BJ (cell line): ENCODE data around the gene REP15. TPM values are rescaled to one million over a fixed set of nuclear protein-coding genes. Genes with fewer than 3 reads are reported as not detected.

Experiments used
- CTCF ChIA-PET: fragments of 350-600 bp; formaldehyde crosslinking; extraction: SDS; loops from one replicate; lab custom pipeline; 2021; ENCODE audit warnings: antibody characterized with exemption, inconsistent platforms; lab: Yijun Ruan, JAX
- POLR2A ChIA-PET: fragments of 300-600 bp; sonication (Branson Sonifier 250); formaldehyde crosslinking; extraction: SDS; loops from one replicate; lab custom pipeline; 2021; ENCODE audit warnings: antibody characterized with exemption; lab: Charles Lee
- DNase-seq: peaks from one replicate; pipeline ENCODE4 v3.0.0-alpha.2; 2011; ENCODE audit warnings: low read depth
- H3K27me3 ChIP-seq: 2 replicates; pipeline ENCODE4 v1.6.0; 2011; ENCODE audit warnings: low read length; ENCODE audit not compliant: control insufficient read depth, insufficient read depth
- H3K36me3 ChIP-seq: 2 replicates; pipeline ENCODE4 v1.5.1; 2011; ENCODE audit warnings: low read length; ENCODE audit not compliant: control insufficient read depth, insufficient read depth
- H3K4me3 ChIP-seq: 2 replicates; pipeline ENCODE4 v1.5.1; 2011; ENCODE audit warnings: low read depth, mild to moderate bottlenecking, control low read depth, low read length
- polyA plus RNA-seq: library from polyadenylated mRNA; depleted of rRNA; stranded (reverse); fragments of >200 nt; gene quantifications from 2 replicates; pipeline ENCODE4 v1.2.3, GENCODE V29; 2011
- TF ChIP-seq, protein P1 (sequence below): IDR thresholded peaks from 2 replicates; pipeline ENCODE4 v1.5.1; 2011; ENCODE audit warnings: low read depth, mild to moderate bottlenecking, control low read depth, inconsistent platforms, low read length, moderate library complexity; ENCODE audit not compliant: insufficient read depth

The REP15 gene
- polyA plus RNA-seq, 1 experiment = 0.63 TPM

DNA sequence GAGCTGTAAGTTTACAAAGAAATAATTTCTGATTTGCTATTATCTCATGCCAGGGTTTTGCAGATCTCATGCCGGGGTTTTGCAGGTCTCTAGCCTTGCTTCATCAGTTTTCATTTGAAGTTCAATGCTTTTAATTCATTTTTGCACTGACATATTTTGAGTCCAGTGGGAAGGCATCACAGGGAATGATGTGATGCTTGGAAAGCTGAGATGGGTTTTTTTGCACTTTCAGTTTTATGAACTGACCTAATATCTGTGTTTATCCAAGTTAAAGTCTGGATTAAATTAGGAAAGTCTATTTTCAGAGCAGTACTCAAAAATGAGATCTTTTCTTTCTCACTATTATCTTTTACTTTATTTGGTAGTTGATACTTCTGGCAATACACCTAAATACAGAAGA, 23.6 kb upstream of the REP15 start:
- Histone ChIP-seq H3K27me3 (no peaks in the 10 kb centered on the region), H3K36me3 (peaks cover 13% of the 10 kb centered on the region), H3K4me3 (no peak overlapping the region)
- POLR2A ChIA-PET = no interaction called here
- no peak for DNase-seq
- TF ChIP-seq, protein P1, sequence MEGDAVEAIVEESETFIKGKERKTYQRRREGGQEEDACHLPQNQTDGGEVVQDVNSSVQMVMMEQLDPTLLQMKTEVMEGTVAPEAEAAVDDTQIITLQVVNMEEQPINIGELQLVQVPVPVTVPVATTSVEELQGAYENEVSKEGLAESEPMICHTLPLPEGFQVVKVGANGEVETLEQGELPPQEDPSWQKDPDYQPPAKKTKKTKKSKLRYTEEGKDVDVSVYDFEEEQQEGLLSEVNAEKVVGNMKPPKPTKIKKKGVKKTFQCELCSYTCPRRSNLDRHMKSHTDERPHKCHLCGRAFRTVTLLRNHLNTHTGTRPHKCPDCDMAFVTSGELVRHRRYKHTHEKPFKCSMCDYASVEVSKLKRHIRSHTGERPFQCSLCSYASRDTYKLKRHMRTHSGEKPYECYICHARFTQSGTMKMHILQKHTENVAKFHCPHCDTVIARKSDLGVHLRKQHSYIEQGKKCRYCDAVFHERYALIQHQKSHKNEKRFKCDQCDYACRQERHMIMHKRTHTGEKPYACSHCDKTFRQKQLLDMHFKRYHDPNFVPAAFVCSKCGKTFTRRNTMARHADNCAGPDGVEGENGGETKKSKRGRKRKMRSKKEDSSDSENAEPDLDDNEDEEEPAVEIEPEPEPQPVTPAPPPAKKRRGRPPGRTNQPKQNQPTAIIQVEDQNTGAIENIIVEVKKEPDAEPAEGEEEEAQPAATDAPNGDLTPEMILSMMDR = no peak
- CTCF ChIA-PET = interaction anchor here (0.9 kb wide), 1 partner anchor 10 kb away, joined by 3 read pairs; no protein-coding TSS in a partner anchor

DNA sequence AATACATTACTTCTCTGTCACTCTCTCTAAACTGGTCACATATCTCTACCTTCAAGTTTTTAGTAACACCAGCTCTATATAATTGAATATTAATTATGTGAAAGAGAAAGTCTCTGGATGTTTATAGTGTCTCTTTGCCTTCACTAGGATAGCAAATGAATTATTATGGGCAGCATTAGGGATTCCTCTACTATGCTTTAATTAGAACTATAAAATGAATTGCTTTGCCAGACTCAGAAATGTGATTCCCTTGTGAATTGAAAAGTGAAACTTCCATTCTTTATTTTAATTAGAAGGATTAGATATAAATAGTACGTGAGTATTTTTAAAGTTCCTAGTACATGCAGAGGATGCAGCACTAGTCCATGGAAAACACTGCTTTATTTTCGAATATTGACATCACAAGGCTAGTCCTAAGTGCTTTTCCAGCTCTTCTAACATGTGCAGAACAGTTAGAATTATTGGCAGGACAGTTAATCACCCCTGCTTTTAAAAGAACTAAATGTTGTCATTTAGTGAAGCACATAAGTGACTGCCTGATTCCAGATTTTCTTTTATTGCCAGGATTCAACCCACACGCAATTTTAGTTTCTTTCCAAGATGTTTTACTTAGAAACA, 23.0 kb upstream of the REP15 start:
- no peak for DNase-seq
- TF ChIP-seq, protein P1 = no peak
- POLR2A ChIA-PET = no interaction called here
- no peak overlapping the region for H3K4me3 ChIP-seq
- H3K27me3 ChIP-seq = no peaks in the 10 kb centered on the region
- H3K36me3 ChIP-seq = peaks cover 8% of the 10 kb centered on the region
- CTCF ChIA-PET = interaction anchor here (0.9 to 1.3 kb wide), 2 partner anchors 9 to 11 kb away, joined by 3 read pairs; no protein-coding TSS in a partner anchor

DNA sequence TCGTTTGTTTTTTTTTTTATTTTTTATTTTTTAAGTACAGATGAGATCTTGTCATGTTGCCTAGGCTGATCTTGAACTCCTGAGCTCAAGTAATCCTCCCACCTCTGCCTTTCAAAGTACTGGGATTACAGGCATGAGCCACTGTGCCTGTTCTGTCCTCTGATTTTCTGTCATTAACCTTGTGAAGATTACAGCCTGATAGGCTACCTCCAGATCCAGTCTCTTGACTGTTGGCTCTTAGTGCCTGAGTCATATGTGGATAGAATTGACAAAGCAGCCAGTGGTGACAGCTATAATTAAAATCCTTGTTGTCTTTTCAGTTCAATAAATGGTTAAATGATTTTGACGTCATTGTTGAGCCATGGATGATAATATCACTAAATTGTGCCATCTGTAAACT, 21.3 kb upstream of the REP15 start:
- peaks cover 9% of the 10 kb centered on the region for H3K36me3 ChIP-seq
- CTCF ChIA-PET = no interaction called here
- no peak for DNase-seq
- no peaks in the 10 kb centered on the region for H3K27me3 ChIP-seq
- TF ChIP-seq, protein P1 = no peak
- POLR2A ChIA-PET = no interaction called here
- H3K4me3 ChIP-seq = no peak overlapping the region

DNA sequence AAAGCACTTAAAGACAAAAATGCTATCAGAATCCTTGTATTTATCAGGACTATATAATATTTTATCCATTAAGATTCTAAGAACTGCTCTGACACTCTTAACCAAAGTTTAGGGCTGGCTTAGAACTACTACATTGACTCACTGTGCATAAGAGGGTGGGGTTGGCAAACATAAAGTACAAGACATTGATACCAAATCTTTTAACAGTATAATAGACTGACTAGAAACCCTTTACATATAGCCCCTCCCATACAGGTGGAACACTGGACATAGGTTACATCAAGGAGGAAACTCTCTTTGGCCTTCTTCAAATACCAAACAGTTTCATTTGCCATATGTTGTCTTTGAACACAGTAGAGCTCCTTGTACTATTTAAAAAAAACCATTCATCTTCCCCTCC, 15.6 kb upstream of the REP15 start:
- Histone ChIP-seq H3K36me3 (peaks cover 13% of the 10 kb centered on the region), H3K27me3 (no peaks in the 10 kb centered on the region), H3K4me3 (no peak overlapping the region)
- no peak for DNase-seq
- TF ChIP-seq, protein P1 = no peak
- POLR2A ChIA-PET = no interaction called here
- CTCF ChIA-PET = interaction anchor here (0.5 kb wide), 1 partner anchor 22 kb away, joined by 3 read pairs; no protein-coding TSS in a partner anchor

DNA sequence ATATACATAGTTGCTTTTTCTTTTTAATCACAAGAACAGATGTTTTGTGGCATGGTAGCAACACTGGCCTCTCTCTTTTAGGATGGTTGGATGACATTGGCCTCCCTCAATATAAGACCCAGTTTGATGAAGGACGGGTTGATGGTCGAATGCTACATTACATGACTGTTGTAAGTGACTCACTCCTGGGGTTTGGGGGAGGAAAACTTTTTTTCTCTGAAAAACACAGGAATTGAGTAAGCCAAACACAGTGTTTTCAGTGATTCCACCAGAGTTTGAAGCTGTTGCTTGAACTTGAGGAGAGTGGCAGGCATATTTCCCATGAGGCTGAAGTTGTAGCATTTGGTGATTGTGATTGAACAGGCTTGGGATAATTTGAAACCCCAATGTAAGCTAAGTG, 13.7 kb upstream of the REP15 start:
- POLR2A ChIA-PET = no interaction called here
- DNase-seq = no peak
- no peak overlapping the region for H3K4me3 ChIP-seq
- CTCF ChIA-PET = interaction anchor here (0.9 to 1.3 kb wide), 2 partner anchors 10 to 21 kb away, joined by 3 to 5 read pairs; no protein-coding TSS in a partner anchor
- no peaks in the 10 kb centered on the region for H3K27me3 ChIP-seq
- TF ChIP-seq, protein P1 = no peak
- peaks cover 6% of the 10 kb centered on the region for H3K36me3 ChIP-seq
